GOT3 (cell line): ENCODE measurements around the gene C1QB.
A peak's percentile ranks its signal among the peaks of the same experiment; 100 is the strongest.
"Not testable (repeated sequence)": the region's sequence is repeated elsewhere in the genome, so short reads cannot be mapped to it uniquely, and the experiment has no call there.

Experiments used
- DNase-seq: peaks from one replicate; lab custom pipeline; 2025; ENCODE audit warnings: mixed read lengths; lab: John Stamatoyannopoulos, UW

The C1QB gene

DNA sequence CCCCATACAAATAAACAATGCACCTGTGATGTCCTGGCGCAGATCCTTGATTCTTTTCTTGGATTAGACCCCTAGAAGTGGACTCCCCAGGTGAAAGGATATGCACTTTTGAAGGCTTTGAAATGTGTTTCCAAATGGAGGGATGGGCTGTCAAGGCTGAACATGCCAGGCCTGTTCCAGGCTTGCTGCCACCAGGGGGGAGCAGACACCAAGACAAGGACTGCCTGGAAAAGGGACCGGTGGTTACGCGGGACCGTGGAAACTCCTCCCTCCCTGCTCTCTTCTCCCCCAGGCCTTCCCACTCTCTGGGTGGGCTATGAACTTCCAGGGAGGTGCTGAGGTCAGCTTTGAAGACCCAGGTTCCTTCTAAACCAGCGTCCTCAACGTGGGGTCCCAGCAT is 12.7 kb downstream of the C1QB start:
- no peak for DNase-seq

- DNase-seq = no peak
Observed at GRCh38 chr1:22666412-22666811, 13.4 kb downstream of the C1QB start.

GRCh38 chr1:22668840-22669239 is 15.8 kb downstream of the C1QB start:
- not testable (repeated sequence) for DNase-seq

DNA sequence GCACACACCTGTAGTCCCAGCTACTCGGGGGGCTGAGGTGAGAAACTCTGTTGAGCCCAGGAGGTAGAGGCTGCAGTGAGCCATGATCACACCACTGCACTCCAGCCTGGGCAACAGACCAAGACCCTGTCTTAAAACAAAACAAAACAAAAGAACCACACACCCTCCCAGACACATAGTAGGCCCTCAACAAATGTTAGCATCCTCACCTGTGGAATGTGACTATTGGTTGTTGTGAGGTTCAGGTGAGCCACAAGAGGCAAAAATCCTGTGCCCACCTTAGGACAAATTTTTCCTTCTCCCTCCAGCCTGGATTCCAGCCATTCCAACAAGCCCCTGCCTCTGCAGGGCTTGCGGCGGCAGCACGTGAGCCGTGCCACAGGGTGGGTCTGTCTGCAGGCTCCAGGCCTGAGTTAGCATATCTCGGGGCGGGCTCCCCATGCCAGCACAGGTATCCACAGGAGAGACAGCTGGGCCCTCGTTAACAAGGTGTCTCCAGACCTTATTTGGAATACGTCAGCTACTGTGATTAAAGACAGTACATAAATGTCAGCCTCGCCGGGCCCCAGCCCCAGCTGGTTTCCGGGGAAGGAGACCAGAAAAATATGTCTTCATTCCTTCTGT is 17.4 kb downstream of the C1QB start:
- DNase-seq = no peak

DNA sequence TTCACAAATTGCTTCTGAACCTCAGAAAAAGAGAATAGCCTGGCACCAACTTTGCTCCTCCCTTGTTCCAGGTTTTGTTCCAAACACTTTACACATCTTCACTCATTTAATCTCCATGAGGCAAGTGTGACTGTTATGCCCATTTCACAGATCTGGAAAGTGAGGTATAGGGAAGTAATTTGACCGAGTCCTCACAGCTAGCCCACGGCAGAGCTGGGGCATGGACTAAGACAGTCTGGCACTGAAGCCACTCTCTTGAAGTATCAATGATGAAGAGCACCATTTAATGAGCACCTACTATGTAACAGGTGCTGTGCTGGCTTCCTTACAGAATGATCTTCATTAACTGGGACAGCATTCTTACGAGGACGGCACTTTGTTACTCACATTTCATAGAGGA is 19.0 kb downstream of the C1QB start:
- DNase-seq = no peak

DNA sequence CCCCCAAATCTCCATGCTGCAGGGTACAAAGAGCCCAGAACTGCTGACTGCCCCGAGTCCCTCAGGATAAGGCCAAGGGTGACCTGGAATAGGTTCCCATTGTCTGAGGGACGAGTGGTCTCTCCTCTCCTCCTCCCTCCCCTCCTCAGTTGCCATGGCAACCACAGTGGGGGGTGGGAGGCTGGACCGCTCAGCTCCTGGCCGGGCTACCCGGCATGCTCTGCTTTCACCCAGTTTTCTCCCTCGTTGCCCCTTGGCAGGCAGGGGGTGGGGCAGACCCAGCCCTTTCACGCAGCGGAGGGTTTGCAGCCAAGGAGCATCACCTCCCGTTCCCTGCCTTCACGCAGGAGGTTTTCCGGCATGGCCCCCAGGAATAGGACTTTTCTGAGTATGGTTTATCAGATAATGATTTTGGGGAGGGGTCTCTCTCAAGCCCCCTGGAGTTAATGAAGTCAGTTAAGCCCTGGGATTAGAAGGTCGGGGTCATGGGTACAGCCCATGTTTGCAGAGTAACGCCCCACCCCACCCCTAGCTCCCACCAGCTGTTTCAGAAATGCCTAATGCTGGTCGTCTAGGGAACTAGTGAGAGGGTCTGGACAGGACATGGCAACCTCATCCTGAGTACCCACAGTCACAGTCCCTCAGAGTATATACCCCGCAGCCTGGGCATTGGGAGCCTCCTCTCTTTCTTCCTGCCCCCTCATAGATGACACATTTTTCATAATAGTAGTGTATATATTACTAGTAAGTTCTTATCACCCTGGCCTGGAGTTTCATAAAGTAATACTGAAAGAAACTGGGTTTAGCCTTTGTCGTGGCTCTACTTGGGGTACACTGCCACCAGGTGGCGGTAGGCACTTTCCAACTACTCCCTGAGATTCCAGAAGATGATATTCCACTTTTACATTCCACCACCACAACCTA is 20.7 kb downstream of the C1QB start:
- no peak for DNase-seq

- no peak for DNase-seq
Observed at GRCh38 chr1:22674410-22674749, 21.3 kb downstream of the C1QB start.

GRCh38 chr1:22676151-22676550 is 23.1 kb downstream of the C1QB start:
- DNase-seq = not testable (repeated sequence)

DNA sequence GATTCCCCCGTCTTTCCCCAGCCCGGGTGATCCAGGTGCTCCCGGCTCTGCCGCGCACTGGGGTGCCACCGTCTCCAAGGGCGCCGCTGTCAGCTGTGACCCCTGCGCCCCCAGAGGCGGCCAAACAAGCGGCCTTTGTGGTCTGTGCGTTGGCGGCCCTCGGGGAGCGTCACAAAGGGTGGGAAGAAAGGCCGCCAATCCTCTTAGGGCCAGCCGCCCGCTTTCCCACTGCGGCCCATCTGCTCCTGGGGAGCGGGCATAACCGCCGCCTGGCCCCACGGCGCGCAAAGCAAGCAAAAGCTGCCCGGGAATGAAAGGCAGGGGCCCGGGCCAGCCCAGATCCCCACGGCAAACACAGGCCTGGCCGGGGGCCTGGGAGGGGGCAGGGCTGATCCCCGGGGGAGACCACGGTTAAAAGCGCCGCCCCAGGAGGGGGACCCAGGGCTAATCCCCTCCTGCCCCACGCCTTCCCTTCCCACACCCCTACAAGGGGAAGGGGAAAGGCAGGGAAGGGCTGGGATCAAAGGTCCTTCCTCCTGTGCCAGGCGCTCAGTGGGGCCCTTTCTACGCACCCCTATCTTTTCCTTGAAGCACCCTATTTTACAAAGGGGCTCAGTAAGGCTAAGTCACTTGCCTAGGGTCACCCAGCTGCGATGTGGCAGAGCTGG is 24.0 kb downstream of the C1QB start:
- DNase-seq = no peak

DNA sequence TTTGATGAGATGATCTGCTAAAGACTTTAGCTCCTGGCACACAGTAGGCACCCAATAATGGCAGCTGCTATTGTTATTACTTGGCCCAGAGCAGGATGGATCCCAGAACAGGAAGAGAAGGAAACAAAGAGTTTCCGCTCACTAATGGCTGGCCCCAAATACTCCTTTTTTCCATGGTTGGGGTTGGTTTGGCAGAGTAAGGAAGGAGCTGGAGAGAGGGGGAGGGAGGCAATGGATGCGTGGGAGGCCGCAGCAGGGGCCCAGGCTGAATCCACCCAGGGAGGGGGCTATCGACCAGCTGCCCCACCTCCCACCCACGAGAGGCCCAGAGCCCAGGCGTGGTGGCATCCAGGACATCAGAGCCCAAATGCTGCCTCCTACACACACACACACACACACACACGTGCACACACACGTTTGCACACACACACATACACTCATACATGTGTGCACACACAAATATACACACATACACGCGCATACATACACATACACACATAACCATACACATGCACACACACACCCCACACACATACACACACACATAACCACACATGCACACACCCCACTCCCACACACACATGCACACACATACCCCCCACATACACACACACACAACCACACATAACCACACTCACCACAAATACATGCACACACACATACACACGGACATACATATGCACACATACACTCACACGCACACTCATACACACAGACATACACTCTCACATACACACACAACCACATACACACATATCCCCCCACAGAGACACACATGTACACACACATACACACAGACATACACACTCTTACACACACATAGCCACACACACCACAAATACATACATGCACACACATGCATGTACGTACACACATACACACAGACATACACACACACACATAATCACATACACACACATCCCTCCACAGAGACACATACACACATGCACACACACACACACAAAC is 25.2 kb downstream of the C1QB start:
- no peak for DNase-seq

DNA sequence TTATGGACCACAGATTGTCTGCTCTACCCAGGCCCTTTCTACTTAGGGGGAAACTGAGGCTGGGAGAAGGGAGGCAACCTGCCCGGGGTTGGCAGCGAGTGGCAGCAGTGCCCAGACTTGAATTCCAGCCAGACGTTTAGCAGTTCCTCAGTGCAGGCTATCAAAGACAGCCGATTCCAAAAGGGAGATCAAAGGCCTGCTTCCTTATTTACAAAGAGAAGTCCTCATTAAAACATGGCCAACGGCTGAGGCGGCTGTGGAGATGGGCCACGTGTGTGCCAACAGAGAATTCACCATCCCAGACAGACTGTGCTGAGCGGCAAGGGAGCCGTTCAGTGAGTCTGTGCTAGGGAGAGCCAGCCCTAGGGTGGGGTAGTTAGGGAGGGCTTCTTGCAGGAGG is 27.7 kb downstream of the C1QB start:
- DNase-seq = no peak

DNA sequence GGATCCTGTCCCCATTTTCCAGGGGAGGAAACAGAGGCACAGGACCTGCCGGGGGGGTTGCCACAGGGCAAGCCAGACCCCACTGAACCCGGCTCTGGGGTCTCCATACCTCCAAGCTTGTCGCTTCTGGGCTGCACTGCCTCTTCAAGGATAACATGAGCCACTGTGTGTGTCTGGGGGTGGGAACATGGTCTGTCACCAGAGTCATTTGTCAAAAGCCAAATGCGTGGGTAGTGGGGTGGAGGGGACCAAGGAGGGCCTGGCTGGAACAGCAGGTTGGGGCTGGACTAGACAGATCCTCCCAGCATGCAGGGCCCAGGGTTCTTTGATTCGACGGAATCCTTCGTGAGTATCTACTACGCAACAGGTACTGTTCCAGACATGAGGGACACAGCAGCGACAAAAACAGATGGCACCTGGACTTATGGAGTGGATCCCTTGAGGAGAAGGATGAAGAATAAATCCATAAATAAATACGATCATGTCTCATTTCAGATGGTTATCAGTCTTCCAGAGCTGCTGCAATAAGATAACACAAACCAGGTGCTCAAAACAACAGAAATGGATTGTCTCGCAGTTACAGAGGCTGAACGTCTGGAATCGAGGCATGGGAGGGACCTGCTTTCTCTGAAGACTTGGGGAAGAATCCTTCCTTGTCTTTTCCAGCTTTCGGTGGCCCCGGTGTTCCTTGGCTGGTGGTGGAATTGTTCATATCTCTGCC is 28.7 kb downstream of the C1QB start:
- no peak for DNase-seq

GRCh38 chr1:22683547-22683946 is 30.5 kb downstream of the C1QB start:
- no peak for DNase-seq

DNA sequence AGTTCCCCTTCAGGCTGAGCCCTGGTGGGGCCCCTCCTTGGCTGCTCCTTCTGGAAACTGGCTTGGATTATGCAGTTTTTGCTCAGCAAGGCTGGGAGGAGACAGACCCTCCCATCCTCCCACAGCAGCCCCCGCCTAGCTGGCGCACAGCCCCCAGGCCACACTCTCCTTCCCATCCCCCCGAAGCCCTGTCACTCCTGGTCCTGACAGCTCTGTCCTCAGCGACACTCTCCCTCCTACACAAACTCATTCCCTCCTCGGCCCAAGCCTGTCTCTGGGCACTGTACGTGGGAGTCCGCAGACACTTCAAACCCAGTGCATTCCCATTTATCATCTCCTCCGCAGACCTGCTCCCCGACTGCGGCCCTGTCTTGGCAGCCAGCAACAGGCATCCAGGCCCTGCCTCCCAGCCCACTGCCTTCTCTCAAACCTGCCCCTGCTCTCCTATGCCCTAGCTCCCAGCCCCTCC is 32.6 kb downstream of the C1QB start:
- DNase-seq = no peak

GRCh38 chr1:22687191-22687590 is 34.2 kb downstream of the C1QB start:
- DNase-seq = no peak

DNA sequence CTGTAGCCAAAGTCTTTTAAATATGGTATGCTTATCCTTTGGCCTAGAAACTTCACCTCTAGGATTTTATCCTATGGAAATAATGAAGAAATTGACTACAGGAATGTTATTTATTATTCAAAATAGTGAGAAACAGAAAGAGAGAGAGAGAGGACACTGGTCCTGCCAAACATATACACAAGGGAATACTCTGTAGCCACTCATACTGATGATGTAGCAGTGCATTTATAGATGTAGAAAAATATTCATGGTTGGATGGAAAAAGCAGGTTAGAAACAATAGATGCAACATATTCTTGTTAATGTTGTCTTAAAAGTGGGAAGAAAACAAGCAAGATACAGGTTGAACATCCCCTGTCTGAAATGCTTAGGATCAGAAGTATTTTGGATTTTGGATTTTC is 35.4 kb downstream of the C1QB start:
- no peak for DNase-seq

GRCh38 chr1:22689505-22689904 is 36.5 kb downstream of the C1QB start:
- peak; percentile 19 for DNase-seq

DNA sequence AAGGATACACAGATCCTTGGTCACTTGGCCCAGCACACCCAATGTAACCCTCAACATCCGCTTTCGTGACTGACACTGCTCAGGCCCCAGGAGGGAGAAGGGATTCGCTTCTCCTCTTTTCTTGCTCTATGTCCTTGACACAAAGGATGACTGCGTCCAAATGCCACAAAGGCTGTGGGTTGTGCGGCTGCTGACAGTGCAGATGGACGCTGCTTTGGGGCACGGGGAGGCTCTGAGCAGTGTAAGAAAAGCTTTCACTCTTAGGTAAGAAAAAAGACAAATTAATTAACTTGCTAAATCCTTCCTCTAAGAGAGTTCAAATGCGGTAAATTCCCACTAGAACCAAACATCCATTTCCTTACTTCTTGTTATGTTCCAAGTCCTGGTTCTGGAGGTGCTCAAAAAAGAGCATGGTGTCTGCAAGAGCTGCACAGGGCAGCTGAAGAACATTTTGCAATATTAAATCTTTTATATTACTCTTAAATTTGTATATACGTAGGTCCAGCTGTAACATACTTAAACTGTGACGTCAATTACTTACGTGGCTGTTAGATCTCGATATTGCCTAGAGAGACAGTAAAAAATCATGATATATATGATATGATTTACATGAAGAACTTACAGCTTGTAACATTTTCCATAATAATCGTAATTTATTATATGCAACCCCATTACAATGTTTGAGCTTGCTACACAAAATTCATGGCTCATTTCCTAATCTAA is 38.2 kb downstream of the C1QB start:
- no peak for DNase-seq

DNA sequence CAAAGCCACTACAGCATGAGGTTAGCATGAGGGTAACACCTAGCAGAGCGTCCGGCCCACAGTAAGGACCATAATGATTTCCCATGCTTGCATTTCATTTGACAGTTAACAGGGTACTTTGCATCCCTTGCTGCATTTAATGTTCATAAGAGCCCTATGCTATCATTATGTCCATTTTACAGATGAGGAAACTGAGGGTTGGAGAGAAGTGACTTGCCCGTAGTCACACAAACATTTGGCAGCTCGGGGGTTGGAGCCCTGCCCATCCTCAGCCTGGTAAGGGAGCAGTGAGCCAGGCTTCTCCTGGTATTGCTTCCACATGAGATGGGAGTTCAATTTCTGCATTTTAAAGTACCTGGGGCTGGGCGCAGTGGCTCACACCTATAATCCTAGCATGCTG is 41.1 kb downstream of the C1QB start:
- no peak for DNase-seq

GRCh38 chr1:22696610-22697009 is 43.6 kb downstream of the C1QB start:
- DNase-seq = no peak
